Measurements from ENCODE around the gene XRCC4.
"Not testable (repeated sequence)": the region's sequence is repeated elsewhere in the genome, so short reads cannot be mapped to it uniquely, and the experiment has no call there.

XRCC4 gene

GRCh38 chr5:83283761-83284160 lies 206.4 kb downstream of the XRCC4 start:
- no peak for DNase-seq

- no peak for DNase-seq
Measured at GRCh38 chr5:83285661-83286398, 208.5 kb downstream of the XRCC4 start.

- DNase-seq, result no peak
Measured at GRCh38 chr5:83294246-83294645, 216.9 kb downstream of the XRCC4 start.

- no peak for DNase-seq
Measured at GRCh38 chr5:83299353-83299752, 222.0 kb downstream of the XRCC4 start.

- DNase-seq, result no peak
Measured at GRCh38 chr5:83306572-83307241, 229.4 kb downstream of the XRCC4 start.

- DNase-seq, result no peak
Measured at GRCh38 chr5:83312663-83313062, 235.3 kb downstream of the XRCC4 start.

GRCh38 chr5:83313436-83313835 lies 236.1 kb downstream of the XRCC4 start:
- no peak for DNase-seq

- no peak for DNase-seq
Measured at GRCh38 chr5:83321483-83322055, 244.2 kb downstream of the XRCC4 start.

- no peak for DNase-seq
Measured at GRCh38 chr5:83322273-83322924, 245.1 kb downstream of the XRCC4 start.

- no peak for DNase-seq
Measured at GRCh38 chr5:83323557-83324180, 246.3 kb downstream of the XRCC4 start.

GRCh38 chr5:83331842-83332241 lies 254.5 kb downstream of the XRCC4 start:
- no peak for DNase-seq

- DNase-seq, result no peak
Measured at GRCh38 chr5:83337453-83338035, 260.2 kb downstream of the XRCC4 start.

GRCh38 chr5:83340511-83340918 lies 263.2 kb downstream of the XRCC4 start:
- peak in 3 of 6 experiments; percentile 9 to 36 (median 30) for DNase-seq

- no peak for DNase-seq
Measured at GRCh38 chr5:83341815-83342334, 264.5 kb downstream of the XRCC4 start.

GRCh38 chr5:83342465-83342864 lies 265.1 kb downstream of the XRCC4 start:
- no peak for DNase-seq

- no peak for DNase-seq
Measured at GRCh38 chr5:83343299-83343698, 266.0 kb downstream of the XRCC4 start.

GRCh38 chr5:83345423-83345822 lies 268.1 kb downstream of the XRCC4 start:
- no peak for DNase-seq

GRCh38 chr5:83348281-83348780 lies 271.0 kb downstream of the XRCC4 start:
- no peak for DNase-seq

GRCh38 chr5:83353231-83353630 lies 275.9 kb downstream of the XRCC4 start:
- no peak for DNase-seq

- DNase-seq, result no peak
Measured at GRCh38 chr5:83353774-83354173, 276.4 kb downstream of the XRCC4 start.

- no peak for DNase-seq
Measured at GRCh38 chr5:83354958-83355357, 277.6 kb downstream of the XRCC4 start.

- DNase-seq, result not testable (repeated sequence)
Measured at GRCh38 chr5:83355482-83356014, 278.2 kb downstream of the XRCC4 start.

Measured in stimulated activated naive CD4-positive, alpha-beta T cell (primary cell).